ENCODE data around the gene SLC22A4.

The SLC22A4 gene

DNA sequence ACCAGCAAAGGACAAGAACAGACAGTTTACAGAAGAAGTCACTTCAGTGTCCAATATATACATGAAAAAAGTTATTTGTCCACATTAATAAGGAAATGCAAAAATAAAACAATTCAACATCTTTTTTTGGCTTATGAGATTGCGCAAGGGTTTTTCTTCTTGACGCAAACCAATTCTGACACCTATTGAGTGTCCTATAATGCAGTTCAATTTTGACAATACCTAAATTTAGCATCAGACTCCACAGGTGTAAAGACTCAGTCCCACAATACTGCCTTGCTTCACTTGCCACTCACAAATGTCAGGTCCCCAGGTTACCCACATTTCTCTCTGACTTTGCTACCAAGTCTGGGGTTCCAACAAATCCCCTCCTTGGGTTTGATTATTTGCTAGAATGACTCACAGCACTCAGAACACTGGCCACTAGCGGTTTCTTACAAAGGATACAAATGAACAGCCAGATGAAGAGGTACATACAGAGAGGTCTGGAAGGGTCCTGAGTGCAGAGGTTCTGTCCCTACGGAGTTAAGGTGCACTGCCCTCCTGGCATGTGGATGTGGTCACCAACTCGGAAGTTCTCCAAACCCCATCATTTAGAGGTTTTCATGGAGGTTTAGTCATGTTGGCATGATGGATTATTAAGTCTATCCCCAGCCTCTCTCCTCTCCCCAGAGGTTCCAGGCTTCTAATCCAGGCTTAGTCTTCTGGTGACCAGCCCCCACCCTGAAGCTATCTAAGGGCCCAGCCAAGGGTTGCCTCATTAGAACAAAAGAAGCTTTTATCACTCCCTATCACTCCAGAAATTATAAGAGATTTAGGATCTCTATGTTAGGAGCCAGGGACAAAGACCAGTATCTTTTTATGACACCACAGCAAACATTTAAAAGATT, 48.3 kb downstream of the SLC22A4 start:
- no peak for DNase-seq (ENCODE audit: low read depth in 2 of 2)

- DNase-seq (ENCODE audit: low read depth in 2 of 2), result no peak
Observed at GRCh38 chr5:132344775-132345514, 50.8 kb downstream of the SLC22A4 start.

DNA sequence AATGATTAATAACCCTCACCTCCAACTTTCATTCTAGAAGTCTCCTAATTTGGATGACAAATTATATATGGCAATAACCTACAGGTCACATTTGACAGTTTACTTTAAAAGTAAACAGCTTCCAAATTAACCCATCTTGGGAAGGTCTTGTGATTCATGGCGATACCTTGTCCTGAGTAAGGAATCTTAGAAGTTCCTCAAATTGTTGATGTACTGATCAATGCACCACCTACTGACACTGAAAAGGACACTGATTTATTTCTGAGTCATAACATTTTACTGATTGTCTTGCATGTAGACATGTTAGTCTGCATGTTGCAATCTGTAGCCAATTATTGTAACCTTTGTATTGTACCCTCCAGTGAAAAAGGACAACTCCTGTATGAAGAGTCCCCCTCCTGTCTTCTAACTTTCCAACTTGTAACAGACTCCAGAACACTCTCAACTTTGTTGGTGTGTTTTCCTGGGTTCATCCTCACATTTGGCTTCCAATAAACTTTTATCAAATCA, 59.3 kb downstream of the SLC22A4 start:
- DNase-seq (ENCODE audit: low read depth in 2 of 2), result no peak

DNA sequence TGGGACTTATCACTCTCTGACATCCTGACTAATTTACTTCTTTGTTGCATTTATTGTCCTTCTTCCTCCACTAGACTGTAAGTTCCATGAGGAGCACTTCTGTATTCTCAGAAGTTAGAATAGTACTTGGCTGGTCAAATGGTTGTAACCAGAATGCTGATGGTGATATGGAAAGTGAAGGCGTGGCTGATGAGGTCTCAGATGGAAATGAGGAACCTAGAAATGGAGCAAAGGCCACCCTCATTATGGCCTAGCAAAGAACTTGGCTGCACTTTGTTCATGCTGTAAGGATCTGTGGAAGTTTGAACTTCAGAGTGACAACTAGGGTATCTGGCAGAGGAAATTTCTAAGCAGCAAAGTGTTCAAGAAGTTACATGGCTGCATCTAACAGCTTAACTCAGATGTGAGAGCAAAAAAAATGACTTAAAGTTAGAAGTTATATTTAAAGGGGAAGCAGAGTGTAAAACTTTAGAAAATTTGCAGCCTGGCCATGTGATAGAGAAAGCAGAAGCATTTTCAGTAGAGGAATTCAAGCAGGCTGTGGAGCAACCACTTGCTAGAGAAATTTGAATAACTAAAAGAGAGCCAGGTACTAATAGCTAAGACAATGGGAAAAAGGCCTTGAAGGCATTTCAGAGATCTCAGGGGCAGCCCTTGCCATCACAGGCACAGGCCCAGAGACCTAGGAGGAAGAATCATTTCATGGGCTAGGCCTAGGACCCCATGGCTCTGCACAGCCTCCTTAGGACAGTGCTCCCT, 60.4 kb downstream of the SLC22A4 start:
- no peak for DNase-seq (ENCODE audit: low read depth in 2 of 2)

GRCh38 chr5:132355140-132355765, 61.1 kb downstream of the SLC22A4 start:
- no peak for DNase-seq (ENCODE audit: low read depth in 2 of 2)

GRCh38 chr5:132358775-132359174, 64.6 kb downstream of the SLC22A4 start:
- DNase-seq (ENCODE audit: low read depth in 2 of 2), result no peak

DNA sequence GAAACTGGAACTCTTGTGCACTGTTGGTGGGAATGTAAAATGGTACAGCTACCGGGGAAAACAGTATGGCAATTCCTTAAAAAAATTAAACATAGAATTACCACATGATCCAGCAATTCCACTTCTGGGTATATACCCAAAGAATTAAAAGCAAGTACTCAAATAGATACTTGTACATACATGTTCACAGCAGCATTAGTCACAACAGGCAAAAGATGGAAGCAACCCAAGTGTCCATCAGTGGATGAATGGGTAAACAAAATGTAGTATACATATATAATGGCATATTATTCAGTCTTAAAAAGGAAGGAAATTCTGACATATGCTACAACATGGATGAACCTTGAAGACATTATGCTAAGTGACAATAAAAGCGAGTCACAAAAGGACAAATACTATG, 67.9 kb downstream of the SLC22A4 start:
- DNase-seq (ENCODE audit: low read depth in 2 of 2), result no peak

DNA sequence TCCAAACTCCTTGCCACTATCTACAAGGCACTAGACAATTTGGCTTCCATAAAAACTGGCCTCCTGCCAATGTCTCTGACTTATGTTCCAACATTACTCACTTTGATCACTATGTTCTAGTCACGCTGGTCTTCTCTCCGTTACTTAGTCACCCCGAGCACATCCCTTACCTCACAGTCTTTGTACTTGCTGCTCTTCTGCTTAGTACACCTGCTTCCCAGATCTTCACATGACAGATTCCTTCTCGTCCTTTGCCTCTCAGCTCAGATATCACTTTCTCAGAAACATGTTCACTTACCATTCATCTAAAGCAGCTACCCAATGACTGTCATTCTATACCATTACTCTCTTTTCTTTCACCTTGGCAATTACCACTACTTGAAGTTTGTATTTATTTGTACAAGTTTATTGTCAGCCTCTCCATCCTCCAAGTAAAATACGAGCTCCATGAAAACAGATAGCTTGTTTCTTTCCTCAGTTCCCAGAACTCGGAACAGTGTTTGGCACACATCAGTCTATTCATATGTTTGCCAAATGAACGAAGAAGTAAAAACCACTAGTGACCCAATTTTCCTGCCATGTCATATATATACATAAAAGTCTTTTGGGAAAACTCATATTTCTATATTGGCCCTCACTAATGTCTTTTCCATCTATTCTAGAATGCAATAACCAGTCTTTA, 69.4 kb downstream of the SLC22A4 start:
- DNase-seq (ENCODE audit: low read depth in 2 of 2), result no peak

DNA sequence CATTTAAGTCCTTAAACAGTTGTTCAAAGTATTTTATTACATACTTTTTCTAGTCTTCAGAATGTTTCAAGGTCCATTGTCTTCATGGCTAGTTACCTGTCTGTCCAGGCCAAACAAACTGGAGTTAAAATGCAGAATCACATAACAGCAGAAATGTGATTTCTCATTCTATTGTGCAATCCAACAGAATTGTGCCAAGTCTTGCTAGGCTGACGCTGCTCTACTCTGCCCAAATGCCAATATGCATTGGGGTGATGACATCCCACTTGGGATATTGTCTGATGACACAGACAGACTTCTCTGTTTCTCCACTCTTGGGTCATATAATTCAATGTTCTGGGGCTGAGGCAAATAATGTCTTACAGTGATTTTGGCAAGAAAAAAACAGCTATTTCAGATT, 70.1 kb downstream of the SLC22A4 start:
- DNase-seq (ENCODE audit: low read depth in 2 of 2), result no peak

- DNase-seq (ENCODE audit: low read depth in 2 of 2), result no peak
Observed at GRCh38 chr5:132365213-132365612, 71.0 kb downstream of the SLC22A4 start.

DNA sequence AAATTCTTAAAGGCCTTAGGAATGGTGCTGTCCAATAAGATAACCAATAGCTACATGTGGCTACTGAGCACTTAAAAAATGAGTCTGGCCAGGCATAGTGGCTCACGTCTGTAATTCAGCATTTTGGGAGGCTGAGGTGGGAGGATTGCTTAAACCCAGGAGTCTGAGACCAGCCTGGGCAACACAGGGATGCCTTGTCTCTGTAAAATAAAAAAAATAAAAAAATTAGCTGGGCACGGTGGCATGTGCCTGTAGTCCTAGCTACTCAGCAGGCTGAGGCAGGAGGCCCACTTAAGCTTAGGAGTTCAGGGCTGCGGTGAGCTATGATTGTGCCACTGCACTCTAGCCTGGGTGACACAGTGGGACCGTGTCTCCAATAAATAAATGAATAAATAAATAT, 74.0 kb downstream of the SLC22A4 start:
- DNase-seq (ENCODE audit: low read depth in 2 of 2), result no peak

- no peak for DNase-seq (ENCODE audit: low read depth in 2 of 2)
Observed at GRCh38 chr5:132369007-132369473, 74.8 kb downstream of the SLC22A4 start.

DNA sequence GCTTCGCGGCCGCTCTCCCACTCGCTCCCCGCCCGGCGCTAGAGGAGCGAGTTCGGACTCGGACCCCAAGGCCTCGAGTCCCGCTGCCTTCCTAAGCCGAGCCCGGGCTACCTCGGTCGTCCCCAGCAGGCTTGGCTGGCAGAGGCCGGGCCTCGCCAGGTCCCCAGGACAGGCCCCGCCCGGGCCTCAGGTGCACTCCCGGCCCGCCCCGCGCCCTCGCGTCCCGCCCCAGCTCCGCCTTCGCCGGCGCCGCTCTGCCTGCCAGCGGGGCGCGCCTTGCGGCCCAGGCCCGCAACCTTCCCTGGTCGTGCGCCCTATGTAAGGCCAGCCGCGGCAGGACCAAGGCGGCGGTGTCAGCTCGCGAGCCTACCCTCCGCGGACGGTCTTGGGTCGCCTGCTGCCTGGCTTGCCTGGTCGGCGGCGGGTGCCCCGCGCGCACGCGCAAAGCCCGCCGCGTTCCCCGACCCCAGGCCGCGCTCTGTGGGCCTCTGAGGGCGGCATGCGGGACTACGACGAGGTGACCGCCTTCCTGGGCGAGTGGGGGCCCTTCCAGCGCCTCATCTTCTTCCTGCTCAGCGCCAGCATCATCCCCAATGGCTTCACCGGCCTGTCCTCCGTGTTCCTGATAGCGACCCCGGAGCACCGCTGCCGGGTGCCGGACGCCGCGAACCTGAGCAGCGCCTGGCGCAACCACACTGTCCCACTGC, 75.4 kb downstream of the SLC22A4 start, which contains the start of gene SLC22A5:
SLC22A5 (plus strand) TSS at position 237 of the 707 bp plus-strand sequence; CDS start at position 500, 263 bp downstream.
- DNase-seq (ENCODE audit: low read depth in 2 of 2), result peak; percentile 27 to 37

GRCh38 chr5:132370181-132370970, 76.2 kb downstream of the SLC22A4 start:
- DNase-seq (ENCODE audit: low read depth in 2 of 2), result no peak

- DNase-seq (ENCODE audit: low read depth in 2 of 2), result no peak
Observed at GRCh38 chr5:132370971-132371602, 76.9 kb downstream of the SLC22A4 start.

DNA sequence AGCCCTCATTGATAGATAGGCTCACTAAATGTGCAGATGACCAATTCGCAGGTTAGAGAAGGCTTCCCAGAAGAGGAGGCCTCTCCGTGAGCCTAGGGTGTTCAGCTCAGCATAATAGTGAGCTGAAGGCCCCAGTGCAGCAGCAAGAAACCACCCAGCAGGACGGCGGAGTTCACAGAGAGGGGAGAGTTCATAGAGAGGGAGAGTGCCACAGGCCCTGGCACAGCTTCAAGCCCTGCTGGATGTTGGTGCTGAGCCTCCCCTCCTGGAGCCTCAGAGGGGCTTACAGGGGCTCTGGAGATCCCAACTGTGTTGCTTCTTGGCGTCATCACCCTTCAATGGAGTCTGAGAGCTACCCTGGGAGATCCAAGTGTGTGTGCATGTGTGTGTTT, 77.4 kb downstream of the SLC22A4 start:
- DNase-seq (ENCODE audit: low read depth in 2 of 2), result no peak

GRCh38 chr5:132372127-132372526, 77.9 kb downstream of the SLC22A4 start:
- DNase-seq (ENCODE audit: low read depth in 2 of 2), result no peak

- DNase-seq (ENCODE audit: low read depth in 2 of 2), result no peak
Observed at GRCh38 chr5:132372542-132372941, 78.3 kb downstream of the SLC22A4 start.

- DNase-seq (ENCODE audit: low read depth in 2 of 2), result no peak
Observed at GRCh38 chr5:132375957-132376356, 81.8 kb downstream of the SLC22A4 start.
